ENCODE results near the gene SERTM2. TPM values are rescaled to one million over a fixed set of nuclear protein-coding genes. Genes with fewer than 3 reads are reported as not detected.

Gene SERTM2
- total and polyA plus RNA-seq, 3 experiments from 2014 or later: not detected

- H3K27me3 ChIP-seq (ENCODE audit: insufficient read depth, low read length, poor library complexity, severe bottlenecking): no peaks in the 10 kb centered on the region
- H3K9me3 Mint-ChIP-seq: peaks cover 0 to 2% (median 0%) of the 10 kb centered on the region in 5 donors
- H3K9me3 ChIP-seq (ENCODE audit: low read length): no peaks in the 10 kb centered on the region
- no peaks in the 10 kb centered on the region for H3K36me3 ChIP-seq (ENCODE audit: insufficient read depth, low read length)
- no peak overlapping the region for H3K4me3 ChIP-seq (ENCODE audit: low read length)
- H3K4me3 Mint-ChIP-seq: no peak overlapping the region
- ChIA-PET POLR2A (no interaction called here), CTCF (no interaction called here)
- H3K4me1 ChIP-seq (ENCODE audit: insufficient read depth, low read length): no peaks in the 10 kb centered on the region
- H3K27ac Mint-ChIP-seq: no peak overlapping the region
- H3K27me3 Mint-ChIP-seq: peaks cover 0 to 2% of the 10 kb centered on the region in 2 donors
- no peak overlapping the region for H3K27ac ChIP-seq (ENCODE audit: low read depth, low read length)
- H3K36me3 Mint-ChIP-seq: no peaks in the 10 kb centered on the region
- no peak for DNase-seq
- H3K4me1 Mint-ChIP-seq: no peaks in the 10 kb centered on the region
These were observed 19.4 kb upstream of the SERTM2 start for GRCh38 chrX:111492085-111492484.

GRCh38 chrX:111498538-111499103, 12.8 kb upstream of the SERTM2 start:
- no peak overlapping the region for H3K4me3 Mint-ChIP-seq
- H3K27me3 Mint-ChIP-seq: peaks cover 0 to 3% of the 10 kb centered on the region in 2 donors
- no peaks in the 10 kb centered on the region for H3K27me3 ChIP-seq (ENCODE audit: insufficient read depth, low read length, poor library complexity, severe bottlenecking)
- POLR2A ChIA-PET: no interaction called here
- H3K9me3 ChIP-seq (ENCODE audit: low read length): no peaks in the 10 kb centered on the region
- no peaks in the 10 kb centered on the region for H3K36me3 Mint-ChIP-seq
- no peak overlapping the region for H3K27ac ChIP-seq (ENCODE audit: low read depth, low read length)
- no peaks in the 10 kb centered on the region for H3K4me1 Mint-ChIP-seq
- no peaks in the 10 kb centered on the region for H3K36me3 ChIP-seq (ENCODE audit: insufficient read depth, low read length)
- H3K4me1 ChIP-seq (ENCODE audit: insufficient read depth, low read length): no peaks in the 10 kb centered on the region
- peaks cover 0 to 3% (median 0%) of the 10 kb centered on the region in 5 donors for H3K9me3 Mint-ChIP-seq
- no peak overlapping the region for H3K27ac Mint-ChIP-seq
- no peak overlapping the region for H3K4me3 ChIP-seq (ENCODE audit: low read length)
- CTCF ChIA-PET: no interaction called here
- no peak for DNase-seq

GRCh38 chrX:111503485-111503993, 7.9 kb upstream of the SERTM2 start:
- H3K4me3 Mint-ChIP-seq: no peak overlapping the region
- no peaks in the 10 kb centered on the region for H3K4me1 ChIP-seq (ENCODE audit: insufficient read depth, low read length)
- no peak overlapping the region for H3K27ac ChIP-seq (ENCODE audit: low read depth, low read length)
- DNase-seq: no peak
- H3K36me3 ChIP-seq (ENCODE audit: insufficient read depth, low read length): no peaks in the 10 kb centered on the region
- no peaks in the 10 kb centered on the region for H3K9me3 Mint-ChIP-seq
- CTCF ChIA-PET: no interaction called here
- H3K4me1 Mint-ChIP-seq: no peaks in the 10 kb centered on the region
- H3K36me3 Mint-ChIP-seq: no peaks in the 10 kb centered on the region
- no peaks in the 10 kb centered on the region for H3K9me3 ChIP-seq (ENCODE audit: low read length)
- no peak overlapping the region for H3K27ac Mint-ChIP-seq
- POLR2A ChIA-PET: no interaction called here
- no peaks in the 10 kb centered on the region for H3K27me3 ChIP-seq (ENCODE audit: insufficient read depth, low read length, poor library complexity, severe bottlenecking)
- H3K27me3 Mint-ChIP-seq: peaks cover 2 to 4% of the 10 kb centered on the region in 2 donors
- no peak overlapping the region for H3K4me3 ChIP-seq (ENCODE audit: low read length)

- DNase-seq: no peak
- POLR2A ChIA-PET: no interaction called here
- Histone ChIP-seq H3K36me3 (ENCODE audit: insufficient read depth, low read length) (no peaks in the 10 kb centered on the region), H3K4me3 (ENCODE audit: low read length) (no peak overlapping the region), H3K27ac (ENCODE audit: low read depth, low read length) (no peak overlapping the region), H3K4me1 (ENCODE audit: insufficient read depth, low read length) (no peaks in the 10 kb centered on the region), H3K27me3 (ENCODE audit: insufficient read depth, low read length, poor library complexity, severe bottlenecking) (no peaks in the 10 kb centered on the region), H3K9me3 (ENCODE audit: low read length) (no peaks in the 10 kb centered on the region)
- no peak overlapping the region for H3K4me3 Mint-ChIP-seq
- peaks cover 3 to 4% of the 10 kb centered on the region in 2 donors for H3K27me3 Mint-ChIP-seq
- no peaks in the 10 kb centered on the region for H3K9me3 Mint-ChIP-seq
- CTCF ChIA-PET: no interaction called here
- no peaks in the 10 kb centered on the region for H3K4me1 Mint-ChIP-seq
- no peaks in the 10 kb centered on the region for H3K36me3 Mint-ChIP-seq
- H3K27ac Mint-ChIP-seq: no peak overlapping the region
These were observed 6.5 kb upstream of the SERTM2 start for GRCh38 chrX:111504941-111505340.

- no peaks in the 10 kb centered on the region for H3K36me3 ChIP-seq (ENCODE audit: insufficient read depth, low read length)
- no peak for DNase-seq
- no peaks in the 10 kb centered on the region for H3K36me3 Mint-ChIP-seq
- peaks cover 3 to 4% of the 10 kb centered on the region in 2 donors for H3K27me3 Mint-ChIP-seq
- H3K4me3 ChIP-seq (ENCODE audit: low read length): no peak overlapping the region
- POLR2A ChIA-PET: no interaction called here
- no peaks in the 10 kb centered on the region for H3K9me3 Mint-ChIP-seq
- no peaks in the 10 kb centered on the region for H3K4me1 Mint-ChIP-seq
- H3K27me3 ChIP-seq (ENCODE audit: insufficient read depth, low read length, poor library complexity, severe bottlenecking): no peaks in the 10 kb centered on the region
- no peak overlapping the region for H3K27ac ChIP-seq (ENCODE audit: low read depth, low read length)
- H3K9me3 ChIP-seq (ENCODE audit: low read length): no peaks in the 10 kb centered on the region
- H3K4me1 ChIP-seq (ENCODE audit: insufficient read depth, low read length): no peaks in the 10 kb centered on the region
- no peak overlapping the region for H3K27ac Mint-ChIP-seq
- CTCF ChIA-PET: no interaction called here
- H3K4me3 Mint-ChIP-seq: no peak overlapping the region
These were observed 5.7 kb upstream of the SERTM2 start for GRCh38 chrX:111505783-111506182.

- Histone ChIP-seq H3K4me3 (ENCODE audit: low read length) (no peak overlapping the region), H3K27ac (ENCODE audit: low read depth, low read length) (no peak overlapping the region), H3K9me3 (ENCODE audit: low read length) (no peaks in the 10 kb centered on the region), H3K27me3 (ENCODE audit: insufficient read depth, low read length, poor library complexity, severe bottlenecking) (no peaks in the 10 kb centered on the region), H3K4me1 (ENCODE audit: insufficient read depth, low read length) (no peaks in the 10 kb centered on the region), H3K36me3 (ENCODE audit: insufficient read depth, low read length) (no peaks in the 10 kb centered on the region)
- no peak overlapping the region for H3K27ac Mint-ChIP-seq
- ChIA-PET POLR2A (no interaction called here), CTCF (no interaction called here)
- peaks cover 0 to 2% (median 0%) of the 10 kb centered on the region in 3 donors for H3K4me1 Mint-ChIP-seq
- no peaks in the 10 kb centered on the region for H3K36me3 Mint-ChIP-seq
- H3K4me3 Mint-ChIP-seq: no peak overlapping the region
- H3K27me3 Mint-ChIP-seq: peaks cover 3 to 4% of the 10 kb centered on the region in 2 donors
- no peaks in the 10 kb centered on the region for H3K9me3 Mint-ChIP-seq
- no peak for DNase-seq
These were observed 4.6 kb upstream of the SERTM2 start for GRCh38 chrX:111506826-111507225.

GRCh38 chrX:111507933-111508332, 3.5 kb upstream of the SERTM2 start:
- Mint-ChIP-seq H3K9me3 (no peaks in the 10 kb centered on the region), H3K27ac (no peak overlapping the region), H3K36me3 (no peaks in the 10 kb centered on the region), H3K4me3 (no peak overlapping the region), H3K27me3 (peaks cover 3 to 4% of the 10 kb centered on the region in 2 donors), H3K4me1 (peaks cover 0 to 3% (median 0%) of the 10 kb centered on the region in 3 donors)
- Histone ChIP-seq H3K27me3 (ENCODE audit: insufficient read depth, low read length, poor library complexity, severe bottlenecking) (no peaks in the 10 kb centered on the region), H3K27ac (ENCODE audit: low read depth, low read length) (no peak overlapping the region), H3K4me3 (ENCODE audit: low read length) (no peak overlapping the region), H3K36me3 (ENCODE audit: insufficient read depth, low read length) (no peaks in the 10 kb centered on the region), H3K9me3 (ENCODE audit: low read length) (no peaks in the 10 kb centered on the region), H3K4me1 (ENCODE audit: insufficient read depth, low read length) (no peaks in the 10 kb centered on the region)
- ChIA-PET POLR2A (no interaction called here), CTCF (no interaction called here)
- no peak for DNase-seq

- no peak for DNase-seq
- CTCF ChIA-PET: no interaction called here
- H3K36me3 Mint-ChIP-seq: no peaks in the 10 kb centered on the region
- H3K27ac Mint-ChIP-seq: no peak overlapping the region
- Histone ChIP-seq H3K36me3 (ENCODE audit: insufficient read depth, low read length) (no peaks in the 10 kb centered on the region), H3K9me3 (ENCODE audit: low read length) (no peaks in the 10 kb centered on the region), H3K27me3 (ENCODE audit: insufficient read depth, low read length, poor library complexity, severe bottlenecking) (no peaks in the 10 kb centered on the region), H3K27ac (ENCODE audit: low read depth, low read length) (no peak overlapping the region), H3K4me3 (ENCODE audit: low read length) (no peak overlapping the region), H3K4me1 (ENCODE audit: insufficient read depth, low read length) (no peaks in the 10 kb centered on the region)
- H3K9me3 Mint-ChIP-seq: no peaks in the 10 kb centered on the region
- no peak overlapping the region for H3K4me3 Mint-ChIP-seq
- POLR2A ChIA-PET: no interaction called here
- H3K27me3 Mint-ChIP-seq: peaks cover 0 to 4% of the 10 kb centered on the region in 2 donors
- H3K4me1 Mint-ChIP-seq: peaks cover 0 to 3% (median 0%) of the 10 kb centered on the region in 3 donors
These were observed 3.9 kb downstream of the SERTM2 start for GRCh38 chrX:111515298-111515697.

- no peak overlapping the region for H3K4me3 Mint-ChIP-seq
- CTCF ChIA-PET: no interaction called here
These were observed 7.2 kb downstream of the SERTM2 start for GRCh38 chrX:111518667-111519066.

More at GRCh38 chrX:111518667-111519066, 7.2 kb downstream of the SERTM2 start:
- Mint-ChIP-seq H3K9me3 (no peaks in the 10 kb centered on the region), H3K27me3 (peaks cover 5% of the 10 kb centered on the region in 2 donors), H3K36me3 (no peaks in the 10 kb centered on the region), H3K4me1 (no peaks in the 10 kb centered on the region), H3K27ac (no peak overlapping the region)
- no peaks in the 10 kb centered on the region for H3K36me3 ChIP-seq (ENCODE audit: insufficient read depth, low read length)
- H3K9me3 ChIP-seq (ENCODE audit: low read length): no peaks in the 10 kb centered on the region
- H3K27me3 ChIP-seq (ENCODE audit: insufficient read depth, low read length, poor library complexity, severe bottlenecking): no peaks in the 10 kb centered on the region
- POLR2A ChIA-PET: no interaction called here
- H3K4me3 ChIP-seq (ENCODE audit: low read length): no peak overlapping the region
- H3K27ac ChIP-seq (ENCODE audit: low read depth, low read length): no peak overlapping the region
- H3K4me1 ChIP-seq (ENCODE audit: insufficient read depth, low read length): no peaks in the 10 kb centered on the region
- DNase-seq: no peak
